HG03175 (cell line): ENCODE results near the gene TUBAL3.

Experiments used
- ATAC-seq: cut with Tn5 transposase; IDR thresholded peaks from one replicate; pipeline ENCODE4 v1.9.1; 2021; ENCODE audit warnings: mild to moderate bottlenecking, moderate library complexity; ENCODE audit not compliant: unreplicated experiment

The TUBAL3 gene

DNA sequence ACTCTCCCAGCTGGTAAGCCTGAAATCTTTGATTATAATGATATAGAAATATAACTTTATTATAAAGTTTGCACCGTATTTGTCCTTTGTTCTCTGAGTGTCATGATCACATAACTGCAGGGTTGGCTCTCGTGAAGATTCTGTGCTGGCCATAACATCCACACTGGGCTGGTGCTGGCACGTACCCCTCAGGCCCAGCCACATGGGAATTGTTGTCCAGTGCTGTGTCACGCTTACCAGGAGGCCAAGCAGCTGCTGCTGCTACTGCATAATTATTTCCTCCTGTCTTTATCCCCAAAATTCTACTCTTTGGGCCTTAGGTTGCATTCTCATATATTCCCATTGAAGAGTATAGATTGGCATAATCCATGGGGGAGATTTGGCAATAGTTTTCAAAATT lies 60.6 kb downstream of the TUBAL3 start:
- ATAC-seq: no peak

DNA sequence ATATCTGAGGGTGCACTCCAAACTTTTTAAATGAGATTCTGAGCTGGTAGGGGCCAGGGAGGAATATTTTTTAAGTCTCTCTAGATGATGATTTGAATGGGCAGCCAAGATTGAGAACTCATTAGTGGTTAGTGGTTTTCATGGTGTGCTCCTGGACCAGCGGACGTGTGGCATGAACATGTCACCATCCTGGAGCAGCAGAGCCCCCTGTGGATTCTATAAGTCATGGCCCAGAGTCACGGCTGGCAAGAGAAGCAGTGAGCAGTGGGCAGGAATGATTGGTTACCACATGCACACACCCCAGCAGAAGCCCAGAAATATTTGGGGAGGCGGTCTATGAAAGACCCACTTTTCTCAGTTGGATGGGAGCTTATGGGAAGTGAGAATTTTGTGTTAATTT lies 61.1 kb downstream of the TUBAL3 start:
- ATAC-seq: no peak
